Sigmoid colon (tissue), 7 donors: Measurements from ENCODE around the gene SERPINB12. TPM values are rescaled to one million over a fixed set of nuclear protein-coding genes. Genes with fewer than 3 reads are reported as not detected.

Source experiments
- DNase-seq: peaks from one replicate; pipeline ENCODE4 v3.0.0-alpha.2; 2019
- H3K27ac ChIP-seq, 4 donors: fragments of 200-600 bp; sonication (generic); one replicate each; pipeline ENCODE4 v1.5.1; 2016 to 2019; ENCODE audit warnings: mild to moderate bottlenecking in 1 of 4
- H3K27me3 ChIP-seq, 3 donors: fragments of 200-600 bp; sonication (generic); one replicate each; pipeline ENCODE4 v1.5.1; 2019; ENCODE audit warnings: mild to moderate bottlenecking in 1 of 3
- H3K36me3 ChIP-seq, 4 donors: fragments of 200-600 bp; sonication (generic); one replicate each; pipeline ENCODE4 v1.5.1; 2016 to 2019
- H3K4me1 ChIP-seq, 4 donors: fragments of 200-600 bp; sonication (generic); one replicate each; pipeline ENCODE4 v1.5.1; 2017 to 2019
- H3K4me3 ChIP-seq, 4 donors: fragments of 200-600 bp; sonication (generic); one replicate each; pipeline ENCODE4 v1.5.1; 2017 to 2019; ENCODE audit warnings: mild to moderate bottlenecking in 2 of 4, moderate library complexity in 1 of 4
- H3K9me3 ChIP-seq, 4 donors: fragments of 200-600 bp in 3 of 4; sonication (generic) in 3 of 4; one replicate each; pipeline versions ENCODE4 v1.5.1 to v1.6.1; 2013 to 2019
- EP300 ChIP-seq, 4 donors: sonication (generic); formaldehyde crosslinking; IDR thresholded peaks; one replicate each; pipeline ENCODE4 v1.6.1; 2017; ENCODE audit warnings: antibody characterized with exemption in 4 of 4
- POLR2A ChIP-seq, 2 donors: fragments of 450-650 bp; IDR thresholded peaks; one replicate each; pipeline ENCODE4 v1.6.1; 2016; ENCODE audit warnings: antibody characterized with exemption in 2 of 2, mild to moderate bottlenecking in 2 of 2, moderate library complexity in 2 of 2
- POLR2AphosphoS5 ChIP-seq, 4 donors: sonication (generic); formaldehyde crosslinking; IDR thresholded peaks; one replicate each; pipeline ENCODE4 v1.6.1; 2017; ENCODE audit warnings: antibody characterized with exemption in 4 of 4
- WGBS, 2 donors: extraction: QIAGEN DNeasy Blood & Tissue Kit; methylation state at CpG; one replicate each; pipeline ENCODE4 v1.1.7; 2013; 5-methylcytosine and 5-hydroxymethylcytosine counted together
- intact Hi-C: fragments of 100-400 bp; cut with DNase I; formaldehyde crosslinking; loops from one replicate; pipeline ENCODE4 v1.15.1; 2023
- polyA plus RNA-seq, 3 donors: library from polyadenylated mRNA; stranded (reverse); fragments of 200-250 nt; gene quantifications; one replicate each; pipeline ENCODE4 v1.2.3, GENCODE V29; 2013
- total RNA-seq, 4 donors: library from RNA; depleted of rRNA; stranded (reverse); fragments of >200 nt; gene quantifications; one replicate each; pipeline ENCODE4 v1.1.0, GENCODE V29; 2016
- TF ChIP-seq, protein P1 (sequence below), 4 experiments: fragments of 450-650 bp in 3 of 4; fragments of 200-600 bp in 1 of 4; IDR thresholded peaks; one replicate each; pipeline ENCODE4 v1.5.1; 2016 to 2019; ENCODE audit warnings: antibody characterized with exemption in 4 of 4, mild to moderate bottlenecking in 3 of 4, moderate library complexity in 2 of 4
- donor health status: healthy with polysubstance abuse.
- donor health status: Bipolar disorder and iron deficiency.
- donor health status: healthy.

SERPINB12 gene
- total and polyA plus RNA-seq, 7 donors: not detected

DNA sequence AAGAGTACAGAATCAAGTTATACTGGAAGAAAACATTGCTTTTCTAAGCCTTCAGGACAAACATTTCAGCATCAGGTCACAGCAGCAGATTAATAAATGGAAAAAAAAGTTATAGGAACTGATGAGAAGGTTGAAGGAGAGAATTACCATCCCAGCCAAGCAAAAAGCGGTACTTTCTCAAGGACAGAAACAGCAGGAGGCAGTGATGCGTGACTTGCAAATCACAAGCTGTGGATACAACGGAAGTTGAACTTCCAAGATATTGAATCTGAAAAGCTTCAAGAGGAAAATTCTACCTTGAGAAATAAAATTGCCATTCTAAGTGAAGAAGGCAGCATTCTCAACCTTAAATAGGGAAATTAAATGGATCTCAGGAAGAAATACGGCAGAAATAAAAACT is 18.5 kb upstream of the SERPINB12 start:
- no peaks in the 10 kb centered on the region for H3K9me3 ChIP-seq
- intact Hi-C loops: no loop called here
- TF ChIP-seq, protein P1, sequence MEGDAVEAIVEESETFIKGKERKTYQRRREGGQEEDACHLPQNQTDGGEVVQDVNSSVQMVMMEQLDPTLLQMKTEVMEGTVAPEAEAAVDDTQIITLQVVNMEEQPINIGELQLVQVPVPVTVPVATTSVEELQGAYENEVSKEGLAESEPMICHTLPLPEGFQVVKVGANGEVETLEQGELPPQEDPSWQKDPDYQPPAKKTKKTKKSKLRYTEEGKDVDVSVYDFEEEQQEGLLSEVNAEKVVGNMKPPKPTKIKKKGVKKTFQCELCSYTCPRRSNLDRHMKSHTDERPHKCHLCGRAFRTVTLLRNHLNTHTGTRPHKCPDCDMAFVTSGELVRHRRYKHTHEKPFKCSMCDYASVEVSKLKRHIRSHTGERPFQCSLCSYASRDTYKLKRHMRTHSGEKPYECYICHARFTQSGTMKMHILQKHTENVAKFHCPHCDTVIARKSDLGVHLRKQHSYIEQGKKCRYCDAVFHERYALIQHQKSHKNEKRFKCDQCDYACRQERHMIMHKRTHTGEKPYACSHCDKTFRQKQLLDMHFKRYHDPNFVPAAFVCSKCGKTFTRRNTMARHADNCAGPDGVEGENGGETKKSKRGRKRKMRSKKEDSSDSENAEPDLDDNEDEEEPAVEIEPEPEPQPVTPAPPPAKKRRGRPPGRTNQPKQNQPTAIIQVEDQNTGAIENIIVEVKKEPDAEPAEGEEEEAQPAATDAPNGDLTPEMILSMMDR (IDR thresholded peaks at IDR 0.05): no peak
- H3K4me3 ChIP-seq: no peak overlapping the region
- peaks cover 0 to 3% (median 0%) of the 10 kb centered on the region in 4 donors for H3K4me1 ChIP-seq
- no peak overlapping the region for H3K27ac ChIP-seq
- 60 to 67% methylated on average over 4 of the region's 4 CpGs for WGBS, 2 donors
- no peaks in the 10 kb centered on the region for H3K27me3 ChIP-seq
- H3K36me3 ChIP-seq: no peaks in the 10 kb centered on the region
- no peak for DNase-seq

DNA sequence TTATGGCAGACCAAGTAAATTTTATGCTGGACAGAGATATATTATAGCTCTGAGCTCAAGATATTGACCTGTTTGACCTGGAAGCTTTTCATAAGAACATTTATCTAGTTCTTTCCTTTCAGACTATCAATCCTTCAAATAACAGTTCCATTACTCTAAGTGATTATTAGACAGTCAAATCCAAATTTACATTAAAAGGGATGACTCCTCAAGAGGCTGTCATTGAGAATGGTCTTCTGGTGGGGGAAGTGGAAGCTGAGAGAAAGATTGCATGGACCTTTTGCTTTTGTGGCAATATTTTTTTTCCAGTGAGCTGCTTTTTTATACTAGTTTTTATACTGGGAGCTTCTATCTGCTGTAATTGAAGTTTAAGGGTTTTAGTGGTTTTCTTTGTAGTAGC is 14.9 kb upstream of the SERPINB12 start:
- DNase-seq: no peak
- Histone ChIP-seq H3K27ac (no peak overlapping the region), H3K4me3 (no peak overlapping the region), H3K36me3 (no peaks in the 10 kb centered on the region), H3K9me3 (no peaks in the 10 kb centered on the region), H3K4me1 (no peaks in the 10 kb centered on the region), H3K27me3 (no peaks in the 10 kb centered on the region)
- TF ChIP-seq POLR2A (IDR thresholded peaks at IDR 0.05): no peak
- intact Hi-C loops: no loop called here

DNA sequence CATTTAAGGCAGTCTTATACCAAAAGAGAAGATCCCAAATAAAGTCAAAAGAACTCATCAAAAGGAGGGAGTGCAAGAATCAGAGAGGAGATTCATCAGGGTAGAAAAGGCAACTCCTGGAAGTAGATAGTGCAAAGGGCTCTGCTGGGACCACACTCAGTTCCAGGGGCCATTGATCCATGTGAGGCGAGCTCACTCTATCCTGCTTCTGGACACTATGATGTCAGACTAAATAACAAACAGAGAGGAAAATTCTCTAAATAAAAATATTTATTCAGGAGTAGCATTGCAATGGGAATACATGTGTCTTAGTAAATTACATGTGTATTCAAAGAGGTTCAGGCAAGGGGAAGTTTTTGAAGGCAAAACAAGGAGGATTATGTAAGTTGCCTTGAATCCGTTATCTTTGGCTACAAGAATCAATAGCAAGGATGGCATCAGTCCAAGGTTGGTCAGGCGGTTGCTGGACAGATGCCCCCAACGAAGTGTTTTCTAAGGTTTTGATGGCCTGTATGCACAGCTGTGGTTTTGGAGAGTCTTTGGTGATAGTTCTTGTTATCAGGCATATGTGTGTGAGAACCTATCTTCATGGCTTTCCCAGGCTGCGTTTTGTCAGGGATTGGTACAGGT is 13.2 kb upstream of the SERPINB12 start:
- whole genome bisulfite sequencing, 2 donors: 54 to 82% methylated on average over 5 of the region's 5 CpGs
- TF ChIP-seq POLR2AphosphoS5 (IDR thresholded peaks at IDR 0.05): no peak
- TF ChIP-seq, protein P1 (IDR thresholded peaks at IDR 0.05): no peak
- TF ChIP-seq EP300 (IDR thresholded peaks at IDR 0.05): no peak
- Histone ChIP-seq H3K27me3 (no peaks in the 10 kb centered on the region), H3K4me1 (no peaks in the 10 kb centered on the region), H3K4me3 (no peak overlapping the region), H3K9me3 (no peaks in the 10 kb centered on the region), H3K27ac (no peak overlapping the region), H3K36me3 (no peaks in the 10 kb centered on the region)
- intact Hi-C loops: no loop called here
- no peak for DNase-seq

DNA sequence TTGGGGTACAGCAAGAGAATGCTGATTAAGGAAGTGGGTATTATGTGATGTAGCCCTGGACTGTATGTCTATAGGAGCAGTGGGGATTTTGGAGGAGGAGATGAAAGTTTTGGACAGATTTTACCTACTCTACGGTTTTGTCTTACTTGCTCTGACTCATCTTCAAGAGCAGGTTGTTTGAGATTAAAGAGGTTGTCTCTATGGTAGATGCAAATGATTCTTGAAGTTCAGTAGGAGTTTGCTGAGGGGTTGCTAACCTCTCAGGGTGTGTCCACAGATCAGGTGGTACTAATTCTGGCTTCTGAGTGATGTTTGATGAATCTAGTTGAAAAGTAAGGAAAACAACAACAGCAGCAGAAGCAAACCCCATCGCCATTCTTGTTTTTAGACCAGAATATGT is 9.7 kb upstream of the SERPINB12 start:
- H3K4me3 ChIP-seq: no peak overlapping the region
- intact Hi-C loops: no loop called here
- H3K36me3 ChIP-seq: no peaks in the 10 kb centered on the region
- H3K4me1 ChIP-seq: no peaks in the 10 kb centered on the region
- 81 to 91% methylated on average over 2 of the region's 2 CpGs for WGBS, 2 donors
- no peaks in the 10 kb centered on the region for H3K27me3 ChIP-seq
- no peak overlapping the region for H3K27ac ChIP-seq
- DNase-seq: no peak
- H3K9me3 ChIP-seq: no peaks in the 10 kb centered on the region
- TF ChIP-seq POLR2A (IDR thresholded peaks at IDR 0.05) (no peak), EP300 (IDR thresholded peaks at IDR 0.05) (no peak), POLR2AphosphoS5 (IDR thresholded peaks at IDR 0.05) (no peak)
- TF ChIP-seq, protein P1 (IDR thresholded peaks at IDR 0.05): no peak

DNA sequence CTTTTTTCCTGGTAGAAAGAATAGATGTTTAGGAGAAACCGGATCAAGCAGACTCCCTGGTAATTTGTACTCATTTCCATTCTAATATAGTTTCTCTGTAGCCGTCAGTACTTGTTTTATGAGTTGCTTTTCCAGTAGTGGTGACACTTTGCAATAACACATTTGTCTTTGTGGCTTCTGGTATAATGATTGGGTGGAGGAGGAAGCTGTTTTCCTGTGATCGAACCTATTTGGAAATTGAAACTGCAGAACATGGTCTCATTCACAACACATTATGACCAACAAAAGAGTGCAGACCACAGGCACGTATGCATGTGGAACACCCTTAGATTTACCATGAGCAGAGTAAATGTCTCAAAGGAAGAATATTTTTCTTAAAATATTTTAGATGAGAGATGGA is 7.6 kb upstream of the SERPINB12 start:
- no peak for TF ChIP-seq POLR2A (IDR thresholded peaks at IDR 0.05)
- TF ChIP-seq POLR2AphosphoS5 (IDR thresholded peaks at IDR 0.05): no peak
- no peak for TF ChIP-seq EP300 (IDR thresholded peaks at IDR 0.05)
- TF ChIP-seq, protein P1 (IDR thresholded peaks at IDR 0.05): no peak
- DNase-seq: no peak
- H3K4me1 ChIP-seq: no peaks in the 10 kb centered on the region
- no peaks in the 10 kb centered on the region for H3K36me3 ChIP-seq
- no peaks in the 10 kb centered on the region for H3K27me3 ChIP-seq
- H3K9me3 ChIP-seq: no peaks in the 10 kb centered on the region
- no peak overlapping the region for H3K4me3 ChIP-seq
- no peak overlapping the region for H3K27ac ChIP-seq
- intact Hi-C loops: no loop called here
- WGBS, 2 donors: 18 to 42% methylated on average over 4 of the region's 4 CpGs
